RWPE2 (cell line): ENCODE results near the gene PEX16.

Experiments
- ATAC-seq: fragments of 200-7000 bp; cut with Tn5 transposase; 3 replicates; pipeline ENCODE4 v1.9.1; 2021; ENCODE audit warnings: low read depth
- DNase-seq: peaks from one replicate; pipeline ENCODE4 v3.0.0-alpha.2; 2020; ENCODE audit warnings: low spot score
- H3K27ac ChIP-seq: fragments of 450-650 bp; 2 replicates; pipeline ENCODE4 v1.5.1; 2017; ENCODE audit warnings: mild to moderate bottlenecking; ENCODE audit not compliant: poor library complexity, severe bottlenecking
- H3K27me3 ChIP-seq: fragments of 250-450 bp; sonication (Bioruptor Pico); 2 replicates; pipeline ENCODE4 v1.5.1; 2021; ENCODE audit warnings: mild to moderate bottlenecking, moderate library complexity; ENCODE audit not compliant: insufficient read depth, poor library complexity, severe bottlenecking
- H3K36me3 ChIP-seq: fragments of 250-450 bp; sonication (Bioruptor Pico); 2 replicates; pipeline ENCODE4 v1.5.1; 2020; ENCODE audit warnings: low read depth, mild to moderate bottlenecking, moderate library complexity
- H3K4me1 ChIP-seq: fragments of 250-450 bp; sonication (Bioruptor Pico); 2 replicates; pipeline ENCODE4 v1.5.1; 2021; ENCODE audit warnings: mild to moderate bottlenecking, moderate library complexity; ENCODE audit not compliant: insufficient read depth, poor library complexity, severe bottlenecking
- H3K4me3 ChIP-seq: fragments of 250-450 bp; sonication (Bioruptor Pico); 2 replicates; pipeline ENCODE4 v1.5.1; 2021; ENCODE audit warnings: mild to moderate bottlenecking, moderate library complexity; ENCODE audit not compliant: severe bottlenecking
- H3K9me3 ChIP-seq: fragments of 250-450 bp; sonication (Bioruptor Pico); 2 replicates; pipeline ENCODE4 v1.5.1; 2021; ENCODE audit warnings: mild to moderate bottlenecking, moderate library complexity; ENCODE audit not compliant: severe bottlenecking
- TF ChIP-seq, protein P1 (sequence below): fragments of 450-650 bp; IDR thresholded peaks from one replicate; pipeline ENCODE4 v1.5.1; 2017; ENCODE audit warnings: mild to moderate bottlenecking, moderate library complexity; ENCODE audit not compliant: poor library complexity, severe bottlenecking

The PEX16 gene

DNA sequence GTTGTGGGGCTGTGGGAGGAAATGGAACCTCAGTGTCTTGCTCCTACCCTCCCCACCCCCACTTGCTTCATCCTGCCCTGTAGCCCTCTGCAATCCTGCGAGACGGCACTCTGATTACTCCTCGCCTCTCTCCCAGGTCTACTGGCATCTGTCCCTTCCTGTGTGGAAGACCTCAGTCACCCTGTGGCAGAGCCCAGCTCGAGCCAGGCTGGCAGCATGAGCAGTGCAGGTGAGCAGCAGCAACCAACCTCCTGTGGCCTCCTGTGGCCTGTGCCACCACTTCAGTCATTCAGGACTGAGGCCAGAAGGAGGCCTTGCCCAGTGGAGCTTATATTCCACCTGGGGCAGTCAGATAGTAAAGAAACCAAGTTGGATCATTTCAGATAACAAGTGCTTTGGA lies 47.0 kb downstream of the PEX16 start:
- no peak overlapping the region for H3K4me3 ChIP-seq
- H3K4me1 ChIP-seq, result peaks cover 3% of the 10 kb centered on the region
- no peaks in the 10 kb centered on the region for H3K9me3 ChIP-seq
- H3K27me3 ChIP-seq, result no peaks in the 10 kb centered on the region
- H3K27ac ChIP-seq, result no peak overlapping the region
- DNase-seq, result no peak
- no peak for ATAC-seq
- TF ChIP-seq, protein P1, sequence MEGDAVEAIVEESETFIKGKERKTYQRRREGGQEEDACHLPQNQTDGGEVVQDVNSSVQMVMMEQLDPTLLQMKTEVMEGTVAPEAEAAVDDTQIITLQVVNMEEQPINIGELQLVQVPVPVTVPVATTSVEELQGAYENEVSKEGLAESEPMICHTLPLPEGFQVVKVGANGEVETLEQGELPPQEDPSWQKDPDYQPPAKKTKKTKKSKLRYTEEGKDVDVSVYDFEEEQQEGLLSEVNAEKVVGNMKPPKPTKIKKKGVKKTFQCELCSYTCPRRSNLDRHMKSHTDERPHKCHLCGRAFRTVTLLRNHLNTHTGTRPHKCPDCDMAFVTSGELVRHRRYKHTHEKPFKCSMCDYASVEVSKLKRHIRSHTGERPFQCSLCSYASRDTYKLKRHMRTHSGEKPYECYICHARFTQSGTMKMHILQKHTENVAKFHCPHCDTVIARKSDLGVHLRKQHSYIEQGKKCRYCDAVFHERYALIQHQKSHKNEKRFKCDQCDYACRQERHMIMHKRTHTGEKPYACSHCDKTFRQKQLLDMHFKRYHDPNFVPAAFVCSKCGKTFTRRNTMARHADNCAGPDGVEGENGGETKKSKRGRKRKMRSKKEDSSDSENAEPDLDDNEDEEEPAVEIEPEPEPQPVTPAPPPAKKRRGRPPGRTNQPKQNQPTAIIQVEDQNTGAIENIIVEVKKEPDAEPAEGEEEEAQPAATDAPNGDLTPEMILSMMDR, result no peak
- peaks cover 38% of the 10 kb centered on the region for H3K36me3 ChIP-seq

DNA sequence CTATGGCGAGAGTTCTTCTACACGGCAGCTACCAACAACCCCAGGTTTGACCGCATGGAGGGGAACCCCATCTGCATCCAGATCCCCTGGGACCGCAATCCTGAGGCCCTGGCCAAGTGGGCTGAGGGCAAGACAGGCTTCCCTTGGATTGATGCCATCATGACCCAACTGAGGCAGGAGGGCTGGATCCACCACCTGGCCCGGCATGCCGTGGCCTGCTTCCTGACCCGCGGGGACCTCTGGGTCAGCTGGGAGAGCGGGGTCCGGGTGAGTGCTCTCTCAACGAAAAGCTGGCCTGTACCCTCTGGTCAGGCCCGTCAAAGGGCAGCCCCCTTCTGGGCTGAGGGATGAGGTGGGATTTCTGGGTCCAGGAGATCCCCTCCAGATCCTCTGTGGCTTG lies 48.1 kb downstream of the PEX16 start:
- Histone ChIP-seq H3K9me3 (no peaks in the 10 kb centered on the region), H3K27ac (no peak overlapping the region), H3K4me1 (peaks cover 3% of the 10 kb centered on the region), H3K4me3 (no peak overlapping the region), H3K27me3 (no peaks in the 10 kb centered on the region), H3K36me3 (peaks cover 42% of the 10 kb centered on the region)
- TF ChIP-seq, protein P1, result no peak
- ATAC-seq (no peak), DNase-seq (no peak)

DNA sequence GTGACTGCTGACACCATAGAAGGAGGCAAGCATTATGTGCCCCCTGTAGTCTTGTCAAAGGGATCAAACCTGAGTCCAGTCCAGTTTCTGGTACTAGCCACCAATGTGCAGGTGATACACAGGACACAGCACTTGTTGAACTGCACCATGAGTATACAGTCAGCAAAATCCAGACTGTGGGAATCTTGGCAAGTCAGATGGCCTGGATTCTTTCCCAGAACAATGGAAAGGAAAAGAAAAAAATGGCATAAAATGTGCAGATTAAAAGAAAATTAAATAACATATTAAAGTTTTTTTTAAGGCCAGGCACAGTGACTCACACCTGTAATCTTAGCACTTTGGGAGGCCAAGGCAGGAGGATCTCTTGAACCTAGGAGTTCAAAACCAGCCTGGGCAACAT lies 53.6 kb downstream of the PEX16 start:
- DNase-seq (no peak), ATAC-seq (no peak)
- TF ChIP-seq, protein P1, result no peak
- Histone ChIP-seq H3K9me3 (no peaks in the 10 kb centered on the region), H3K36me3 (peaks cover 46% of the 10 kb centered on the region), H3K4me1 (no peaks in the 10 kb centered on the region), H3K4me3 (no peak overlapping the region), H3K27me3 (no peaks in the 10 kb centered on the region), H3K27ac (no peak overlapping the region)

DNA sequence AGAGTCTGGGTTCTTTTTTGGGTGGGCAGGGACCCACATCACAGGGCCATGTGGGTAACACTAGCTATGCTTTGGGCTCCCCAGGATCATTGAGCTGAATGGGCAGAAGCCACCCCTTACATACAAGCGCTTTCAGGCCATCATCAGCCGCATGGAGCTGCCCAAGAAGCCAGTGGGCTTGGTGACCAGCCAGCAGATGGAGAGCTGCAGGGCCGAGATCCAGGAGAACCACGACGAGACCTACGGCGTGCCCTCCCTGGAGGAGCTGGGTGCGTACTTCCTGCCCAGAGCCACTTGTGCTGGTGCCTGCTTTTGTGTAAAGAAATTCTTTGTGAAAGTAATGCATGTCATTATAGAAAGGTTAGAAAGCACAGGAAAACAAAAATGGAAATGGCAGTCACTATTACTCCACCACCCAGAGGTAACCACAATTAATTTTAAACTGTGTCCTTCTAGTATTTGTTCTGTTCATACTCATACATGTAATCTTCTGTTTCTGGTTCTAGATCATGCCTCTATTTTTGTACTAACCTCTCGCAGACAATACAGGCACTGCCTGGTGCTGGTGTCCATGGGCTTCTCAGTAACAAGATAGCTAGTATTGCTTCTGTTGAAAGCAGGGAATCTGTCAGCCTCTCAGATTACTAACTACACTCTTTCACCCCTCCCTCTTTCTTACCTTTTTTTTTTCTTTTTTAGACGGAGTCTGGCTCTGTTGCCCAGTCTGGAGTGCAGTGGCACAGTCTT lies 56.7 kb downstream of the PEX16 start:
- no peak for ATAC-seq
- Histone ChIP-seq H3K27me3 (no peaks in the 10 kb centered on the region), H3K9me3 (no peaks in the 10 kb centered on the region), H3K36me3 (peaks cover 57% of the 10 kb centered on the region), H3K4me1 (no peaks in the 10 kb centered on the region), H3K4me3 (no peak overlapping the region), H3K27ac (no peak overlapping the region)
- DNase-seq, result no peak
- TF ChIP-seq, protein P1, result no peak

DNA sequence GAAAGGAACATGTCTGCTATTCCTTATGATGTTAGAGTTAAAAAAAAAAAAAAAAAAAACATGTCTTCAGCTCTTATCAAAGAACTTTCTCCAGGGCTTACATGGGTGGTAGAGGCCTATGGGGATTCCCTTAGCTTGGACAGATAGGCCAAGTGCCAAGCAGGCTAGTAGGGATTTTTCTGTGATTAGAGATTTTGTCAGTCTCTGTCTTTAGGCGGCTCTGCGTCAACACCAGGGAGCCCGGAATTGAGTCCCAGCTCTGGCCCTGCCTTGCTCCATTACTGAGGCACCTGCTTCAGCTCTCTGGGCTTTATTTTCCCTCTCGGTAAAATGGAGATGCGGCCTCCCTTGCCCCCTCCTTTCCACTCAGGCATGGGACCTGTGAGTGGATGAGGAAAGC lies 57.3 kb downstream of the PEX16 start:
- TF ChIP-seq, protein P1, result no peak
- Histone ChIP-seq H3K9me3 (no peaks in the 10 kb centered on the region), H3K36me3 (peaks cover 58% of the 10 kb centered on the region), H3K4me3 (no peak overlapping the region), H3K4me1 (no peaks in the 10 kb centered on the region), H3K27me3 (no peaks in the 10 kb centered on the region), H3K27ac (no peak overlapping the region)
- DNase-seq, result no peak
- ATAC-seq, result no peak
